ENCODE measurements around the gene COL5A1. TPM values are rescaled to one million over a fixed set of nuclear protein-coding genes. Genes with fewer than 3 reads are reported as not detected.
"Not testable (repeated sequence)": the region's sequence is repeated elsewhere in the genome, so short reads cannot be mapped to it uniquely, and the experiment has no call there.

Gene COL5A1
- total RNA-seq, 6 donors from 2014 or later: 7.5 to 75.4 (median 27.4) TPM

GRCh38 chr9:134852906-134853654, 211.5 kb downstream of the COL5A1 start:
- TF ChIP-seq POLR2A (IDR thresholded peaks at IDR 0.05): no peak
- no peak for TF ChIP-seq POLR2AphosphoS5 (IDR thresholded peaks at IDR 0.05)
- ATAC-seq (ENCODE audit: low FRiP score in 2 of 2): peak; percentile 8 to 49
- H3K9me3 ChIP-seq: peaks cover 0 to 5% (median 2%) of the 10 kb centered on the region in 4 donors

GRCh38 chr9:134853893-134854292, 212.3 kb downstream of the COL5A1 start:
- Histone ChIP-seq H3K36me3 (no peaks in the 10 kb centered on the region), H3K4me1 (no peaks in the 10 kb centered on the region), H3K27me3 (no peaks in the 10 kb centered on the region), H3K27ac (no peak overlapping the region), H3K9me3 (peaks cover 0 to 5% (median 2%) of the 10 kb centered on the region in 4 donors), H3K4me3 (no peak overlapping the region)
- WGBS, 2 donors: 78 to 85% methylated on average over 5 to 6 of the region's 6 CpGs
- ATAC-seq (ENCODE audit: low FRiP score in 2 of 2) (no peak), DNase-seq (peak in 1 of 2 donors; percentile 3)
- TF ChIP-seq POLR2AphosphoS5 (IDR thresholded peaks at IDR 0.05) (no peak), POLR2A (IDR thresholded peaks at IDR 0.05) (no peak), EP300 (IDR thresholded peaks at IDR 0.05) (no peak)
- TF ChIP-seq, protein P1, sequence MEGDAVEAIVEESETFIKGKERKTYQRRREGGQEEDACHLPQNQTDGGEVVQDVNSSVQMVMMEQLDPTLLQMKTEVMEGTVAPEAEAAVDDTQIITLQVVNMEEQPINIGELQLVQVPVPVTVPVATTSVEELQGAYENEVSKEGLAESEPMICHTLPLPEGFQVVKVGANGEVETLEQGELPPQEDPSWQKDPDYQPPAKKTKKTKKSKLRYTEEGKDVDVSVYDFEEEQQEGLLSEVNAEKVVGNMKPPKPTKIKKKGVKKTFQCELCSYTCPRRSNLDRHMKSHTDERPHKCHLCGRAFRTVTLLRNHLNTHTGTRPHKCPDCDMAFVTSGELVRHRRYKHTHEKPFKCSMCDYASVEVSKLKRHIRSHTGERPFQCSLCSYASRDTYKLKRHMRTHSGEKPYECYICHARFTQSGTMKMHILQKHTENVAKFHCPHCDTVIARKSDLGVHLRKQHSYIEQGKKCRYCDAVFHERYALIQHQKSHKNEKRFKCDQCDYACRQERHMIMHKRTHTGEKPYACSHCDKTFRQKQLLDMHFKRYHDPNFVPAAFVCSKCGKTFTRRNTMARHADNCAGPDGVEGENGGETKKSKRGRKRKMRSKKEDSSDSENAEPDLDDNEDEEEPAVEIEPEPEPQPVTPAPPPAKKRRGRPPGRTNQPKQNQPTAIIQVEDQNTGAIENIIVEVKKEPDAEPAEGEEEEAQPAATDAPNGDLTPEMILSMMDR (IDR thresholded peaks at IDR 0.05): no peak

More at GRCh38 chr9:134852906-134853654, 211.5 kb downstream of the COL5A1 start:
- H3K4me3 ChIP-seq: no peak overlapping the region
- no peaks in the 10 kb centered on the region for H3K36me3 ChIP-seq
- no peak overlapping the region for H3K27ac ChIP-seq
- no peaks in the 10 kb centered on the region for H3K4me1 ChIP-seq
- WGBS, 2 donors: 64 to 66% methylated on average over 5 to 6 of the region's 6 CpGs
- H3K27me3 ChIP-seq: no peaks in the 10 kb centered on the region
- peak; percentile 8 to 13 for DNase-seq

GRCh38 chr9:134854541-134854981, 213.0 kb downstream of the COL5A1 start:
- WGBS, 2 donors: 82 to 94% methylated on average over 9 of the region's 11 CpGs
- DNase-seq: peak; percentile 14 to 15

GRCh38 chr9:134855231-134855899, 213.8 kb downstream of the COL5A1 start:
- Histone ChIP-seq H3K36me3 (no peaks in the 10 kb centered on the region), H3K4me1 (no peaks in the 10 kb centered on the region), H3K27ac (no peak overlapping the region), H3K27me3 (no peaks in the 10 kb centered on the region), H3K9me3 (peaks cover 0 to 4% (median 0%) of the 10 kb centered on the region in 4 donors), H3K4me3 (no peak overlapping the region)
- ATAC-seq (ENCODE audit: low FRiP score in 2 of 2) (peak; percentile 23 to 37), DNase-seq (peak; percentile 14 to 51)
- TF ChIP-seq, protein P1 (IDR thresholded peaks at IDR 0.05): no peak
- TF ChIP-seq EP300 (IDR thresholded peaks at IDR 0.05) (no peak), POLR2AphosphoS5 (IDR thresholded peaks at IDR 0.05) (no peak), POLR2A (IDR thresholded peaks at IDR 0.05) (no peak)
- 80 to 87% methylated on average over 16 to 18 of the region's 18 CpGs for WGBS, 2 donors

More at GRCh38 chr9:134854541-134854981, 213.0 kb downstream of the COL5A1 start:
- Histone ChIP-seq H3K27me3 (no peaks in the 10 kb centered on the region), H3K9me3 (peaks cover 0 to 5% (median 2%) of the 10 kb centered on the region in 4 donors), H3K27ac (no peak overlapping the region), H3K4me3 (no peak overlapping the region), H3K4me1 (no peaks in the 10 kb centered on the region), H3K36me3 (no peaks in the 10 kb centered on the region)
- TF ChIP-seq POLR2AphosphoS5 (IDR thresholded peaks at IDR 0.05): no peak
- TF ChIP-seq, protein P1 (IDR thresholded peaks at IDR 0.05): no peak
- no peak for TF ChIP-seq POLR2A (IDR thresholded peaks at IDR 0.05)
- no peak for TF ChIP-seq EP300 (IDR thresholded peaks at IDR 0.05)
- peak in 1 of 2 donors; percentile 53 for ATAC-seq (ENCODE audit: low FRiP score in 2 of 2)

DNA sequence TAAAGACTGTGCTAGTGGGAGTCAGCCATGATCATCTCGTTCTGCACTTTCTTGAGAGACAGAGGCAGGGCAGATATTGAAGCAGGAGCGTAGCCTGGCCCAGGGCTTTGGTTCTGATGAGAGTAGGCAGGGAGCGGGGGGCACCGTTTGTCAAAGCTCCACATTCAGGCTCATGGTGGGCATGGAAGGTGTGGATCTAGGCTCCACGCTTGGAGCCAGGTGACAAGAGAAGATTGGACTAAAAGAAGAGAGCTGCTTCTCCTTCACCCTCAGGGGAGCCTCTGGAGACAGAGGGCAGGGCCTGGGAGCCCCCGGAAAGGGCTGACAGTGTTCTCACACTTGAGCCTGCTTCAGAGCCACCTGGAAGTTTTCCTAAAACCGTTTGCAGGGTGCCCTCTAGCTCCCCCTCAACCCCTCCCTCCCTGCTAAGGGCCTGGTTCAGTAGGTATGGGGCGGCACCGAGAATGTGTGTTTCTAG, 214.3 kb downstream of the COL5A1 start:
- 82 to 83% methylated on average over 6 to 9 of the region's 9 CpGs for WGBS, 2 donors
- Histone ChIP-seq H3K36me3 (no peaks in the 10 kb centered on the region), H3K27ac (no peak overlapping the region), H3K27me3 (no peaks in the 10 kb centered on the region), H3K4me1 (no peaks in the 10 kb centered on the region), H3K4me3 (no peak overlapping the region), H3K9me3 (no peaks in the 10 kb centered on the region)
- TF ChIP-seq POLR2AphosphoS5 (IDR thresholded peaks at IDR 0.05): no peak
- TF ChIP-seq EP300 (IDR thresholded peaks at IDR 0.05): no peak
- TF ChIP-seq POLR2A (IDR thresholded peaks at IDR 0.05): no peak
- TF ChIP-seq, protein P1 (IDR thresholded peaks at IDR 0.05): no peak
- DNase-seq (no peak), ATAC-seq (ENCODE audit: low FRiP score in 2 of 2) (no peak)

DNA sequence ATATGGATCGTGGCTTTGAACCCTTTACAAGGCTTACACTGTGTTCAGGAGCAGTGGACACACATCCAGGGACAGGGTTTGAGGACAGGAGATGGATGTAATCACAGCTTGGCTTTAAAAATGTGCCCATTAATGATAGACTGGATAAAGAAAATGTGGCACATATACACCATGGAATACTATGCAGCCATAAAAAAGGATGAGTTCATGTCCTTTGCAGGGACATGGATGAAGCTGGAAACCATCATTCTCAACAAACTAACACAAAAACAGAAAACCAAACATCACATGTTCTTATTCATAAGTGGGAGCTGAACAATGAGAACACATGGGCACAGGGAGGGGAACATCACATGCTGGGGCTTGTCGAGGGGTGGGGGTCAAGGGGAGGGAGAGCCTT, 215.8 kb downstream of the COL5A1 start:
- H3K4me1 ChIP-seq; H3K27me3 ChIP-seq; H3K36me3 ChIP-seq; H3K4me3 ChIP-seq; H3K27ac ChIP-seq; ATAC-seq (ENCODE audit: low FRiP score in 2 of 2); H3K9me3 ChIP-seq: not testable (repeated sequence)
- WGBS, 2 donors: 87 to 100% methylated on average over 2 of the region's 2 CpGs
- DNase-seq: peak in 1 of 2 donors; percentile 11

Data from upper lobe of left lung (tissue), 6 donors.